Activated CD4-positive, CD25-positive, alpha-beta regulatory T cell treated with anti-CD3 and anti-CD28 coated beads, Interleukin-2, amount 50 U/mL, for 24 hours (primary cell): ENCODE measurements around the gene FNDC3A.
"Not testable (repeated sequence)": the region's sequence is repeated elsewhere in the genome, so short reads cannot be mapped to it uniquely, and the experiment has no call there.

ENCODE experiments used
- ATAC-seq, 2 donors: fragments of 150-1000 bp; cut with Tn5 transposase; one replicate each; pipeline ENCODE4 v1.10.0; 2021; ENCODE audit warnings: mild to moderate bottlenecking in 1 of 2, moderate library complexity in 1 of 2

Gene FNDC3A

DNA sequence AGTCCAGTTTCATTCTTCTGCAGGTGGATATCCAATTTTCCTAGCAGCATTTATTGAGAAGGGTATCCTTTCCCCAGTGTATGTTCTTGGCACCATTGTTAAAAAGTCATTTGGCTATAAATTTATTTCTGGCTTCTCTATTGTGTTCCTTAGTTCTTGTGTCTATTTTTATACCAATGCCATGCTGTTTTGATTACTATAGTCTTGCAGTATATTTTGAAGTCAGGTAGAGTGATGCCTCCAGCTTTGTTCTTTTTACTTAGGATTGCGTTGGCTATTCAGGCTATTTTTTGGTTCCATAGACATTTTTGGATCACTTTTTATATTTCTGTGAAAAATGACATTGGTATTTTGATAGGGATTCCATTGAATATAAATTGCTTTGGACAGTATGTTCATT, 172.7 kb downstream of the FNDC3A start:
- no peak for ATAC-seq

DNA sequence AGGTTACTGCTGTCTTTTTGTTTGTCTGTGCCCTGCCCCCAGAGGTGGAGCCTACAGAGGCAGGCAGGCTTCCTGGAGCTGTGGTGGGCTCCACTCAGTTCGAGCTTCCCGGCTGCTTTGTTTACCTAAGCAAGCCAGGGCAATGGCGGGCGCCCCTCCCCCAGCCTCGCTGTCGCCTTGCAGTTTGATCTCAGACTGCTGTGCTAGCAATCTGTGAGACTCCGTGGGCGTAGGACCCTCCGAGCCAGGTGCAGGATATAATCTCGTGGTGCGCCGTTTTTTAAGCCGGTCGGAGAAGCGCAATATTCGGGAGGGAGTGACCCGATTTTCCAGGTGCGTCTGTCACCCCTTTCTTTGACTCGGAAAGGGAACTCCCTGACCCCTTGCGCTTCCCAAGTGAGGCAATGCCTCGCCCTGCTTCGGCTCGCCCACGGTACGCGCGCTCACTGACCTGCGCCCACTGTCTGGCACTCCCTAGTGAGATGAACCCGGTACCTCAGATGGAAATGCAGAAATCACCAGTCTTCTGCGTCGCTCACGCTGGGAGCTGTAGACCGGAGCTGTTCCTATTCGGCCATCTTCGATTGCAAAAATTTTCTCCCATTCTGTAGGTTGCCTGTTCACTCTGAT, 182.4 kb downstream of the FNDC3A start:
- ATAC-seq, result not testable (repeated sequence)

DNA sequence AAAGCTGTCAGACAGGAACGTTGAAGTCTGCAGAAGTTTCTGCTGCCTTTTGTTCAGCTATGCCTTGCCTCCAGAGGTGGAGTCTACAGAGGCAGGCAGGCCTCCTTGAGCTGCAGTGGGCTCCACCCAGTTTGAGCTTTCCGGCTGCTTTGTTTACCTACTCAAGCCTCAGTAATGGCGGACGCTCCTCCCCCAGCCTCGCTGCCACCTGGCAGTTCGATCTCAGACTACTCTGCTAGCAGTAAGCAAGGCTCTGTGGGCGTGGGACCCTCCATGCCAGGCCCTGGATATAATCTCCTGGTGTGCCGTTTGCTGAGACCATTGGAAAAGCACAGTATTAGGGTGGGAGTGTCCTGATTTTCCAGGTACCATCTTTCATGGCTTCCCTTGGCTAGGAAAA, 187.4 kb downstream of the FNDC3A start:
- ATAC-seq, result not testable (repeated sequence)

DNA sequence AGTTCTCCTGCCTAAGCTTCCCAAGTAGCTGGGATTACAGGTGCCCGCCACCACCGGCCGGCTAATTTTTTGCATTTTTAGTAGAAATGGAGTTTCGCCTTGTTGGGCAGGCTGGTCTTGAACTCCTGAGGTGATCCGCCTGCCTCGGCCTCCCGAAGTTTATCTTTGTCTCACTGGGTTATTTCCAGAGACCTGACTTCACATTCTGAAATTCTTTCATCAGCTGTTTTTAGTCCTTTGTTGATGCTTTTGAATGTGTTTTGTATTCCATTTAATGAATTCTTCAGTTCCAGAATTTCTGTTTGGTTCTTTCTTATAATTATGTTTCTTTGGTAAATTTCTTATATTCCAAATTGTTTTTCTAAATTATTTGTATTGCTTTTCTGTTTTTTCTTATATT, 189.0 kb downstream of the FNDC3A start:
- ATAC-seq, result no peak

DNA sequence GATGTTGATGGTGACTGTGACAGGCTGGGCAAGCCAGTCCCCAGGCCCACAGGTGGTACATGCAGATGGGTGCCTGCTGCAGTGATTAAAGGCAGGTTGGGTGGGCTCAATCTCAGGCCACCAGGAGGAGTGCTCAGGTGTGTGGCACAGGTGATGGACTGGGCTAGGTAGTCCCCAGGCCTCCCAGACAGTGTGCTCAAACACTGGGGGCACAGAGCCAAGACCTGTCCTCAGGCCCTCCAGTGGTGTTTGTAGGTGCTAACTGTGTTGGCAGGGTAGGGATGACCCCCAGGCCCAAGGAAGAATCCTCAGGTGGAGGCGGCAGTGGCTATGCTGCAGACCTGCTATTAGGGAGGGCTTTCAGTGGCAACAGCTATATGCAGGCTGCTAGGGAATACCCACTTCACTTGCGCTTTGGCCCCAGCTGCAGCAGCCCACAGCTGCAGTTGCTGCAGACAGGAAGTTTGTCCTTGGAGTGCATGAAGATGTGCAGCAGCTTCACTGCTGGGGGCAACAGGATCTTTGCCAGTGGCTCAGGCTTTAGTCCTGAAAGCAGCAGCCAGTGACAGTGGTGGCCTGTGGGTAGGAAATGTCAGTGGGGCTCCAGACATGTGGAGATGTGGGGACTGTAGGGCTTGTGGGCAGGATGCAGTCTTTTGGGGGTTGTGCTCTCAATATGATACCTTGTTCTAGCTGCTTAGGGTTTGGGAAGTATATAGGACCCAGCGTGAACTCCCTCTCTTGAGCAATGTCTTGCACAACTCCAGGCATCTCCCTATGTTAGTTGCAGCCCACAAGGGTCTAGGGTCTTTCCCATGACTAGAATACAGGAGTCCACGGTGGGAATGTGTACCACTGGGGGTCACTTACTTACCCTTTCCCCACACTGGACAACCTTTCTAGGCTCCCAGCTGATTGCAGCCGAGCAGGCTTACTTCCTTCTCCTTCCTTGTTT, 190.4 kb downstream of the FNDC3A start:
- no peak for ATAC-seq

DNA sequence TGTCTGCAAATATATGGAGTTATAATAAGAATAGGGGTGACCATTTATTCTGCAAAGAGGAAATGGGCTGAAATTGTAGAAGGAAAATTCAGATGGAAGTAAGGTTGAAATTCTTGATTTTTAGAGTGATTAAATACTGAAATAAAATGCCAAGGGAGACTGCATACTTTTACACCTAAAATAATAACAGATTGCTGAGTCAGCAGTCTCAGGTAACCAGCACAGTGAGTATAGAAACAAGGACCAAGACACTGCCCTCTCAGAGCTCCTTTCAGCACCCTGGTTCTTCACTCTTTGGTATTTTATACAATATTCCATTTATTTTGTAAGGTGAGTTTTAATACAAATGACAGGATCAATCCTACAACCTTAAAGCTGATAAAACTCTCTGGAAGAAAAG, 195.6 kb downstream of the FNDC3A start:
- no peak for ATAC-seq

DNA sequence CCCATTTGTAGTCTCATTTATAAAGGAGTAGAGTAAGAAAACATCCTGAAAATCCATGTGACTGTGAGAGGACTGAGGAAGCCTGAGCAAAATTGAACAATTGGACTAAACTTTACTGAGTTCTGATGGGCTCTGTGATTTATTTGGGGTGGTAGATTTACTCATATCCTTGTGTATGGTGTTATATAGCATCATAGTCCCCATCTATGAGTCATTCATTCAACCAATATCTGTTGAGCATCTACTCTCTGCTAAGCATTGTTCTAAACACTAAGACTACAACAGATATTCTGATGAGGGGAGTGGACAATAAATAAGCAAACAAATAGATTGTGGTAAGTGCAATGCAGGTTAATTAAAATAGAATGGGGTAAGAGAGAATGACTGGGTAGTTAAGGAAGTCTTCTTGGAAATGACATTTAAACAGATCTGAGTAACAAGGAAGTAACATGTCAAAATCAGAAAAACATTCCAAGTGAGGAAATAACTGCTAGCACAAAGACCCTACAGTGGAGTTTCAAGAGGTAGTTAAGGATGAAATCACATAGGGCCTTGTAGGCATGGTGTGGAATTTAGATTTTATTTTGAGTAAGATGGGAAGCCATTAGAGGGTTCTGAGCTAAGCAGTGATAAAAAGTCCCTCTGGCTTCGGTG, 208.1 kb downstream of the FNDC3A start:
- ATAC-seq, result peak; percentile 64 to 90

DNA sequence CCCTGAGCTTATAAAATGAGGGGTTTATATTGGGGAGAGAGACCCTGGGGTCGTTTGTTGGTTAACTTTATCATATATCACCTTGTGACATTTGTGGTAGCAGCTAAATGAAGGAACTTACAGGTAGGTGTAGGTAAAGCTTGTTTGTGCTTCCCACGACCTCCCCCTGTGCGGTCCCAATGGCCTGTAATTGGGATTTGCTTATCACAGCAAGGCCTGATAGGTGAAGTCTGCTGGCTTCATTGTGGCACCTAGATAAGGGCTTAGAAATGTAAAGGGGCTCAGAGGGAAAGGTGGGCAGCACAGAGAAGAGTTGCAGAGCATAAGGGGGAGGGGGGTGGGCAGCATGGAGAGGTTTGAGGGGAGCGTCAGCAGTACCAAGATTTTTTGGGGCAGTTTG, 208.9 kb downstream of the FNDC3A start:
- no peak for ATAC-seq

DNA sequence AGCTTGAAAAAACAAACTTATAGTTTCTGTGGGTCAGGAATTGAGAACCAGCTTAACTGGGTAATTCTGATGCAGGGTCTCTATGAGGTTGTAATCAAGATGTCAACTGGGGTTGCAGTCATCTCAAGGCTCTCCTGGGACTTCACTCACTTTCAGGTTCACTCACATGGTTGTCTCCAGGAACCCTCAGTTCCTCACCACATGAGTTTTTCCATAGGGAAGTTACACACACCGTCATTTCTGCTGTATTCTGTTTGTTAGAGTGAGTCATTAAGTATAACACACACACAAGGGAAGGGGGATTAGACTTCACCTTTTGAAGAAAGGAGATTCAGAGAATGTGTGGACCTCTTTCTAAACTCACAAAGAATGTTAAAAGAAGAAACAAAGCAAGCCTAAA, 209.6 kb downstream of the FNDC3A start:
- ATAC-seq, result peak in 1 of 2 donors; percentile 21

DNA sequence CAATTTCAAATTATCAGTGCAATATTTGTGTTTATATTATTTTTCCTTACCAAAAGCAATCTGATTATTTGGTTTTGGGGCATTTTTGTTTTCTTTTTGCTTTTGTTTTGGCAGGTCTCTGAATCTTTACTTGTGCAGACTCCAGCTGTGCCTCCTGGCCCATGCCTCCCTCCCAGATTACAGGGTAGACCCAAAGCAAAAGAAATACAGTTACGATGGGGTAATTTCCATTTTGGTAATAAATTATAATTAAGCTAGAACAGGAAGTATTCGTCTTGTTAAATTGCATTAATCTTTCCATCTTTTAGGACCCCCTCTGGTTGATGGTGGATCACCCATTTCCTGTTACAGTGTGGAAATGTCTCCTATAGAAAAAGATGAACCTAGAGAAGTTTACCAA, 215.2 kb downstream of the FNDC3A start:
- ATAC-seq, result no peak

DNA sequence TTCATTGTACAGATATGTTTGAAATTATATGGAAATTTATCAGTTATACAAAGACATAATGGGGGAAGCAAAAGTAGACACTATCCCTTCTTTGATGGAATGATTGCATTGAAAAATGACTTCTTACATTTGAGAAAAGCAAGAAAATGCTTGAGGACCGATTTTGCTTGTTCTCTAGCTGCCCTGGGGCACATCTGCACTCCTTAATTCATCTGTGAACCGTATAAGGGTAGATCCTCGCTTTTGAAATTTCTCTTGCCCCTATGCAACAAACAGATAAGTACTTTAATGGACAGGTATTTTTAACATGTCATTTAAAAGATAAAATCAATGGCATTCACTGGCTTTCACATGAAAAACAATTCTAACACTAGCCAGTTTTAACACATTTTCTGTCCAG, 230.9 kb downstream of the FNDC3A start:
- ATAC-seq, result no peak

DNA sequence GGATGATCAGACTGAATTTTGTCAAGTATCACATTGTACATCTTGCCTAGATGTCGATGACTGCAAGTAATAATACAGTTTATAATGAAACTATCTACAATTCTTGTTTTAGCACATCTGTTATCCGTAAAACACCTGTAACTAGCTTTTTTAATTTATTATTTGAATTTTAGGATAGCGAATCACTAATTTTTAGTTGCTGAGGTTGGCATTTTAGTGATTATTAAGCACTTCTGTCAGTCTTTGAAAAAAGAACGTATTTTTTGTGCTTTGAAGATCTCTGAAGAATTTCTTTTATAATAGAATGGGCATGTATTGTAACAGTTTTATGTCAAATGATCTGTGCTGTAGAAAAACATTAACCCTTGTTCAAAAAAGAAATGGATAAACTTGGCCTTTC, 232.9 kb downstream of the FNDC3A start:
- no peak for ATAC-seq

DNA sequence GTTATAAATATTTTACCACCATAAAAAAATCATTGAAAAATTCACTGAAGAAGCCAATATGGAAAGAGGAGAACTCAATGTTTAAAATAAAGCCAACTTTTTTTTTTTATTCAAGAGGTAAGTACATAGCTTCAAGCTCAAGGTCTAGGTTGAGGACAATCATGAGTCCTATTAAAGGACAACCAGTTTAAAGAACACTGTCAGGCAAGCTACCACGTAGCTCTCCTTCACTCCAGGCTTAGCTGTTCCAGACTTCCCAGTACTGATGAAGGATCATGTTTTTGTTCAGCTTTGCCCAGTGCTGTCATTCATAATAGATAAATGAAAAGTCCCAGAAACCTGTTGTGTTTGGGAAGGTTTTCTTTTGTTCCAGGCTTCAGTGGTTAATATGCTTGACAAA, 234.4 kb downstream of the FNDC3A start:
- ATAC-seq, result no peak

DNA sequence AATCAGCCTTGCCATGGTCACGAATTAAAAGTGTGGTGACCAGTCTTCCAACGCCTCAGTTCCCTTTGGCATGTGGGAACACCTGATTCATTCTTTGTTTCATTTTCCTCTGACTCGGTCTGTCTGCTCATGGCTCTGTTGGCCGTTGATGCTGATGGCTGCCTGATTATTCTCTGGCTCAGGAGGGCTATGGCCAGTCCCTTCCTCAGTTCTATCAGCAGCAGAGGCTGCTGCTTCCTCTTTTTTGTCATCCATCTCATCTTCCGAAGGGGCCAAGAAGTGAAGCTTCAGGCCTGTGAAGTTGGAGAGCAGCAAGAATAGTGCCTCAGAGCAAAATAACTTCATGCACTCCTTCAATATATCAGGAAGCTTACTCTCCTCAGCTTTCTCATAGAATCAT, 235.0 kb downstream of the FNDC3A start:
- ATAC-seq, result no peak

DNA sequence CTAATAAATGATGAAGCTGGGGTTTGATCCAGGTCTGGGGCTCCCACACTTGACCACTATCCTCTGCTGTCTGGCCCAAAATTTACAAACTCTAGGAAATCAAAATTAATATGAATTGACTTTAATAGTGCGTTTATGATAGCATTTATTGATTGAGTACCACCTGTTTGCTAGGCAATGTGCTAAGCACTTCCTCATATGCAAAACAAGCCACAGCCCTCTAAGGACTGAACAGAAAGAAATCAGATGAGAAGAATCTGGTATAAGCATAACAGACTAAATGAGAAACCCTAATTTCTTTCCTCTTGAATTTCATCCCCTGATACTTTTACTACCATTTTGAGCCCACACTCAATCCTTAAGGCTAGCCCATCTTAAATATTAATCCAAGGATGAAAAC, 237.8 kb downstream of the FNDC3A start:
- ATAC-seq, result no peak

DNA sequence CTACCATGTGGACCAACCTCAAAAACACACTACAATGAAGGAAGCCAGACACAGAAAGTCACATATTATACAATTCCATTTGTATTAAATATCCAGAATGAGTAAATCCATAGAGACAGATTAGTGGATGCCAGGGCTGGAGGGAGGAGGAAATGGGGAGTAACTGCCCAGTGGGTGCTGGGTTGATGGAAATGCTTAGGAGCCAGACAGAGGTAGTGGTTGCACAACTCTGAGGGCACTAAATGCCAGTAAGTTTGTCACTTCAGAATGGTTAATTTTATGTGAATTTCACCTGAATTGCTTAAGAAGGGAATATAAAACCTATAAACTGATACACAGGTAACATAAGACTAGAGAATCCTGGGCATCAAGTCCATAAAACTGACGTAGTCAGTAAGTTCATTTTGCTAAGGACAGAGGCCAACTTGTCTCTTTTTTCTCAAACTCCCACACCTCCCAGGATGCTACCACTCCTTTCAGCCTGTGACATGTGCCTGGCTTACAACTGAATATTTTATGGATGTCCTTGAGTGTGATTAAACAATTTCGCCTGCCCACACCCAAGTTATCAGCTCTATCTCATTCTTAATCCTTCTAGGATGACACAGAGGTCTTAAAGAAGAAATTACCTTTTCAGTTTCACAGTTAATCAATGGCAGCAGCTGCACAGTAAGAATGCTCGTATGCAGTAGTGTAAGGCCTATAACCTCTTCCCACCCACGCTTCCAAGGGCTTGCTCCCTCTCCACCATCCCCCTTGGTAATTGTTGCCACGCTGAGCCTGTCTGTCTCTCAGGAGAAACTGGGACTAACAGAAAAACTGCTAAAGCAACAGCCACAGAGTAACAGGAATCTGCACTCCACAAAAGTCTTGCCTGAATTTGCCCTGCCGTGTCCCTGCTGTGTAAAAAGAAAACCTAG, 238.5 kb downstream of the FNDC3A start:
- ATAC-seq, result peak in 1 of 2 donors; percentile 11

DNA sequence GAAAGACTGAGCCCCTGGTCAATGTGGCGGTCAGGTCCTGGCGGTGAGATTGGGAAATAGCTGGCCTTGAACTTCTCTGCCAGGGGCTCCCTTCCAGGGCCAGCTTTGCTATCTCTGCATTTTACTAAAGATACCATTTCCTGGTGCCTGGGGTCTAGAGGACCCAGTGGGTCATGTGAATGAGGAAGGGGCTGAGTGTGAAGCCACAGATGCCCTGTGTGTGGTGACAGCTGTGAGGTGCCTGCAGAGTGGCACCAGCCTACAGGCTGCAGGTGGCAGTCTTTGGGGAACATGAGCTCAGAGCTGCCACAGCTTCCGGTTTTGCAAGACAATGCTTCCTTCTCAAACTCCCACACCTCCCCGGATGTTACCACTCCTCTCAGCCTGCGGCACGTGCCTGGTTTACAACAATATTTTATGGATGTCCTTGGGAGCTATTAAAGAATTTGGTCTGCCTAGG, 239.2 kb downstream of the FNDC3A start:
- ATAC-seq, result peak; percentile 80 to 82

DNA sequence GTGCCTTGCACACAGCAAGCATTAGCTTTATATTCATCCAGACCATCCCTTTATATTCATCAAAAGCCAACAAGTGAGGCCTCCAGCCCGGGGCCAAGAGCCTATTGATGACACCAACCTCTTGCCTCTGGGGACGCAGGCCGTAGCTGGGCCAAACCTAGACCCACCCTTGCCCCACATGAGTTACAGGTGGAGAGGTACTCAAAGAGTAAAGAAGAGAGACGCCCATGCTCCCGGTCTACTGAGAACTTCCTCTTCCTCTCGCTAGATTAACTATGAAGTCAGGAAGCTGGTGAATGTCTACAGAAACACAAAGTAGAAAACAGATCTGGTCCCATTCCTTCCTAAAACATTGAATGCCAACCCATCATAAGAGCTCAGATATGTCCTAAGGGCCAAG, 240.6 kb downstream of the FNDC3A start:
- ATAC-seq, result no peak

DNA sequence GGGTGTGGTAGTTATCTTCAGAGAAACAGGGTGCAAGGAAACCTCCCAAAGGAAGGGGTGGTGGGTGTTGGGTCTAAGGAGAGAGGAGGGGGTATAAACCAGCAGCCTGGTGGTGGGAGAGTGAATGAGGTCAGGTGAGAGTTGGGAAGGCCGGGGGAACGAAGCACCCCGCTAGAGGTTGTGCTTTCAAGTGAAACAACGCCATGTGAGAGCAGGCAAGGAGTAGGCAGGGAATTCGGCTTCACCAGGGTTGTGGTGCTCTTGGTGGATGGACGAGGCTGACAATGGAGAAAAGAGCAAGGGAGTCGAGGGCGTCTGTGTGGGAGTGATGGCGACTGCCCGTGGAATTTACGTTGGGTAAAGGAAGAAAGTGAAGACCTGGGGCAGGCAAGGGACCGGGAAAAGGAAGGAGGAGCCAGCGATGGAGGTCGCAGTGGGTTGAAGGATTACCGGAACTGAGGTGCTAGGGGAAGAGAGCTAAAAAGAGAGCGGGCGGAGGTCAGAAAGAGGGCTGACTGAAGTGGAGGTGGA, 242.3 kb downstream of the FNDC3A start:
- no peak for ATAC-seq

DNA sequence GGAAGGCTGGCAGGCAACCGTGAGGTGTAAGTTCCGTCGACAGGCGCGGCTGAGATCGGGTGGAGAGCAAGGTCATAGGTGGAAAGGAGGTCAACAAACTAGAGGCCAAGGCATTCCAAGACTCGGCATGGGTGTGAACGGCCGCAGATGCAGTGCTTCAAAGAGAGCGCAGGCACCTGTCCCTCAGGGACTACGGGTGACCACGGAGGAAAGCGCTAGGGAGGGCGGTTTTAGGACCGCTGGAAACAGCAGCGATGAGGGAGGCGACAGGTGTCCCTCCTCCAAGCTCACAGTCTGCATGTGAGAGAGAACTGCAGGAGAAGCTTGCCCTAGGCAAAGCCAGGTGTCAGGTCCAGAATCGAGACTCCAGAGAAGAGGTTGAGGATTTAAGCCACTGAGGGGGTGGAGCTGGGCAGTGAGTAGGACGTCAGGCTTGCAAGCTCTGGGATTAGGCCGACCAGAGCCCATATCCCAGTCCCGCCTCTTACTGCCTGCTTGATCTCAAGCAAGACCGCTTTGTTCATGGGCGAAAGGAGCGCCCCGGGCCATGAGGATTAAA, 242.9 kb downstream of the FNDC3A start:
- no peak for ATAC-seq

DNA sequence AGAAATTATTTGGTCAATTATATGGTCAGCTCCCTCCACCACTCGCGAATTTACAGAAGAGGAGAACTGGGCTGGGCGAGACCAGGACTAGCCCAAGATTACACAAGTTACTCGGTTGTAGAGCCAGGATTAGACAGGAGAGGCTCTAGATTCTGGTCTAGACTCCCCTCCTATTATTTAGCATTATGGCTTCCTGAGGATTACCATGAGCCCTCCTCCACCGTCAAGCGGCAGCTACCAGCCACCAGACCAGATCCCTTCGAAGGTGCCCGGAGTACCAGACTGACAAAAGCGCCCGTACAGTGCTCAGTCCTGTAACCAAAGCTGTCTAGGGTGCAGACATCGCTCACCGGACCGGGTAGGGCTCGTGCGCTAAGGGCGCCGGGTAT, 243.9 kb downstream of the FNDC3A start:
- peak in 1 of 2 donors; percentile 3 for ATAC-seq
